NCI-H82 treated with DMSO at 0.1 percent for 48 hours (cell line): ENCODE measurements around the gene ROS1.

Experiments
- DNase-seq: peaks from one replicate; lab custom pipeline; 2025; ENCODE audit not compliant: unreplicated experiment; lab: John Stamatoyannopoulos, UW

The ROS1 gene

GRCh38 chr6:117441824-117442264 lies 16.1 kb upstream of the ROS1 start:
- DNase-seq, result no peak

DNA sequence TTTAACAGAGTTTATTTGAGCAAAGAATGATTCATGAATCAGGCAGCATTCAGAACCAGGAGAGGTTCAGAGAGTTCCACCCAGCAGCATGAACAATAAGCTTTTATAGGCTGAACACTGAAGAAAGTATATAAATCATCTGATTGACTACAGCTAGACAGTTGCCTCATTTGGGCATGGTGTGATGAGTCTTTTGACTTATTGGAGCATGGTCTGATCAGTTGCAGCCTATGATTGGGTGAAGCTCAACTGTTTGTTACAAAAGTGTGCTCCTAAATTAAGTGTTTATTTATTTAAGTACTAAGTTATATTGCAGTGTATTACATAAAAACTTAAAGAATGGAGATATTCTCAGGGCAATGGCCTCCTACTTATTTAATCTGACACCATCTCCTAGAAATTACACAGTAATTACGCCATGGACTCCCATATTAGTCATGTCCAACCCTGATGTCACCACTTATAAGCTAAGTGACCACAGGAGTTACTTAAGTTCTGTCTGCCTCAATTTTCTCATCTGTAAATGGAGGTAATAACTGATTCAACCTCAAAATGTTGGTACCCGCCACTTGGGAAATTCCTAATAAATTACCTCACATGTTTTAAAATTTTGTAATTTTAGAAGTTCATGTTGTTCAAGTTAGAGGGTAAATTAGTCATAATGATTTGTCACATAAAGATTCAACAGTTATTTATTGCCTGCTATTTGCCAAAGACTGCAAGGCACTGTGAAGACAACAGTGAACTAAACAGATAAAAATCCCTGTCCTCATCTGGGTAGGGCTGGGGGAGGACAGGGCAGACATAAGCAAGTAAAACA lies 15.2 kb upstream of the ROS1 start:
- DNase-seq, result no peak

DNA sequence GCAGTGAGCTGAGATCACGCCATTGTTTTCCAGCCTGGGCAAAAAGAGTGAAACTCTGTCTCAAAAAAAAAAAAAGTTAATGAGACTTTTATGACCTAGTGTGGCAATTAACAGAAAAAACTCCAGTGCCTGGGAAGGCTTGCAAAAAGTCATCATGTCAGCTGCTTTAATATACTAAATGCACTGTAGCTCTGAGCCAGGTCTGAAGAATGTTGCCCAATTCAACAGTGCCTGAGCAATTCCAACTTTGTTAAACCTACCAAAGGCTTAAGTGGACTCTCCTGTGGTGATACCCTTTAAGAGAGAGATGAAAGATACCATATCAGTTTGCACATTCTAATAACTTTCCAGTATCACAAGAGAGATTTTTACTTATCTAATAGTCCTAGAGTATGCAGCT lies 6.5 kb upstream of the ROS1 start:
- no peak for DNase-seq

DNA sequence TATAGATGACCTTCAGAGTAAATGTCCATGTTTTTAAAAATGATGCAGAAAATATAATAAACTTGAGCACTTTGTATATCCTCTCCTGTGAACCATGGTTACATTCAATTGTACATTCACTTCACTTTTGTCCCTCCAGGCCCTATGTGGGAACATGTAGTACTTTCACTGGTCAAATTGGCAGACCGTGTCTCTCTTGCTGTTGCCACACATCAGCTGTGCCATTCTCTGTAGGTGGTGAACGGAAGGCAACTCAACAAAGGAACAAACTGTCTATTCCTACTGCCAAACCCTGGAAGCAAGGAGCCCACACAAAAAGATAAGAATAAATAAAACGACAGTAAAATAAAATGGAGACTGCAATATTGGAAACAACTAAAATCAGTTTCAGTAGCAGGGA lies 2.0 kb downstream of the ROS1 start:
- DNase-seq, result no peak

DNA sequence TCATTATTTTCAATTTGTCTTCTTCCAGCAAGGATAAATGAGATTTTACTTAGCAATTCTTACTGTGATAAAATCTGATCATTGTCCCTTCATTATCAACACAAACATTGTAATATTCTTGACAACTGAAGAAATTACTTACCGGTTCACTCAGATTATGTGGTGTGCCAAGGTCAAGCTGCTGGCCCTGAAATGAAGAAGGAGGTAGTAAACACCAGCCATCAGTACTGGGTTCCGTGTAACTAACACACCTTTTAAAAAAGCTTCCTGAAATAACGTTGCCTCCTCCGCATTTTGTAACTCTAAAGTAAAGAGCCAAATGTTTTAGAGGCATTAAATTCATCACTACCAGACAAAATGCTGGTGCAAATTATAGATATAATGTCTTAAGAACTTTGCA lies 7.4 kb downstream of the ROS1 start:
- no peak for DNase-seq

GRCh38 chr6:117417851-117418250 lies 7.9 kb downstream of the ROS1 start:
- no peak for DNase-seq

GRCh38 chr6:117414770-117415169 lies 11.0 kb downstream of the ROS1 start:
- DNase-seq, result no peak

- DNase-seq, result no peak
Measured at GRCh38 chr6:117411474-117411873, 14.3 kb downstream of the ROS1 start.

DNA sequence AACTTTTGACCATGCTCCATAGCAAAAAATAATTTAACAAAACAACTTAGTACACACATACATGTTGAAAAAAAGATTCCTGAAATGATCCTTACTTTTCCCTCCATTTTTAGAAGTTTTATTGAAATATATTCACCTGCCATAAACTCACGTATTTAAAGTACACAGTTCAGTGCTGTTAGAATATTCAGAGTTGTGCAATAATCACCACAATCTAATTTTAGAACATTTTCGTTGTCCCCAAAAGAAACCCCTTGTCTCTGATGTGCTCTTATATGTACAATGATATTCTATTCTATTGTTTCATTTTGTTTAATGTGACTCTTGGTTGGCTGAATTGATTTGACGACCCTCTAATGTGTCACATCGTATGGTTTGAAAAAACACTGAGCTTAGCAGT lies 15.9 kb downstream of the ROS1 start:
- DNase-seq, result no peak

GRCh38 chr6:117409420-117409819 lies 16.3 kb downstream of the ROS1 start:
- DNase-seq, result no peak

DNA sequence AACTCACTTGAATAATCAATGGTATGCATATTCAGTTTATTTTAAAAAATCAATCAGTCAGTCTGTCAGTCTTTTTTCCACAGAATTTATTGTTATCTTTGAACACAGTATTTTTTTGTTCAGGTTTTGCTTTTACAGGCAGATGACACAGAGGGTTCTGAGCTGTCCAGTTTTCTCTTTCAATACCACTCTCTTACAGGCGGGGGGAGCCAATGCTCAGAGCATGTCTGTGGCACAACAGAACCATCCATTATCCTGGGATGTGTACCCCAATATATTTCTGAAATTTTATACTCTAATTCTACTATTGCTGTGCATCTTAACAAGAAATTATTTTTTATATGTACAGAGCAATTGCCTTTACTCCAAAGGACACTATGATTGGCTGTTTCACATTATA lies 21.2 kb downstream of the ROS1 start:
- no peak for DNase-seq

DNA sequence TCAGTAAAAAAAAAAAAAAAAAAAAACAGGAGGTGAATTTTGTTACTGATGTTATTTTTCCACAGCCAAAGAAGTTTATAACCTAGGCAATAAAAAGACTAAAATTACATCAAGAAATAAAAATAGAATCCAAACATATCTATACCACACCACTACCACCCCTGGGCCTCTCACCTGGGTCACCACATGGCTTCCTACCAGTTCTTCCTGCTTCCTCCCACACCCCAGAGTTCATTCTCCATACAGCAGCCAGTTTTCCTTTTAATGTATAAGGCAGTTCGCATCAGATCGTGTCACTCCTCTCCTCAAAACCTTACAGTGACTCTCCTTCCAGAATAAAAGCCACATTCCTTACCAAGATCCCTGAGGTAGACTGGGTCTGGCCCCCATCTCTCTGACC lies 23.9 kb downstream of the ROS1 start:
- no peak for DNase-seq

- DNase-seq, result no peak
Measured at GRCh38 chr6:117399924-117400323, 25.8 kb downstream of the ROS1 start.

GRCh38 chr6:117399126-117399525 lies 26.6 kb downstream of the ROS1 start:
- no peak for DNase-seq

DNA sequence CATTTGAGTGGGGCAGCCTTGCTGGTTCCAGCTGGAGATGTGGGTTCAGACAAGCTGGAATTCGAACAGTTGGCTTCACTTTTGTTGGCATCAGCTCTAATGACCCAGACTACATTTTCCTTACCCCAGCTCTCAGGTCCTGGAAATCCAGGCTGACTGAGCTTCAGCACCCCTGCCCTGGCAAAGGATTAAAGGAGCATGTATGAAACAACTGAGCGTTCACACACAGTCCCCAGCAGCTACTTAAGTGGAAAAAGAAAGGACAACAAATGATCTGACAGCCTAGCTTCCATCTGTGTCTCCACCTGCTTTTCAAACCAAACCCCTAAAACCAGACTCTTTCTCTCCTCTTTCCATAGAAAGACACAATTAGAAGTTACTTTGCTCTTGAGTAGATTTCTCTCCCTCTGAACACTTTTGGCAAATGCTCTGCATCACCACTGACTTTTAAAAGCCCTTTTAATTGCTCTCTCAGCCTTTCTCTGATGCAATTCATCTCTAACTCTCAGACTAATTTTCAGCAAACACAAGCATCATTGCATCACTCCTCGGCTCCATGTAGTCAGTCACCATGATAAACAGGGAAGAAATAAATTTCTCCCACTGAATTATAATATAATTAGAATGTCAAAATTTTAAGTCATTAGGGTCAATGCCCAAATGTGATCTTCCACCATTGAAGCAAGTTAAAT lies 28.1 kb downstream of the ROS1 start:
- DNase-seq, result no peak

GRCh38 chr6:117396228-117396627 lies 29.5 kb downstream of the ROS1 start:
- DNase-seq, result no peak

GRCh38 chr6:117395164-117395563 lies 30.6 kb downstream of the ROS1 start:
- no peak for DNase-seq

DNA sequence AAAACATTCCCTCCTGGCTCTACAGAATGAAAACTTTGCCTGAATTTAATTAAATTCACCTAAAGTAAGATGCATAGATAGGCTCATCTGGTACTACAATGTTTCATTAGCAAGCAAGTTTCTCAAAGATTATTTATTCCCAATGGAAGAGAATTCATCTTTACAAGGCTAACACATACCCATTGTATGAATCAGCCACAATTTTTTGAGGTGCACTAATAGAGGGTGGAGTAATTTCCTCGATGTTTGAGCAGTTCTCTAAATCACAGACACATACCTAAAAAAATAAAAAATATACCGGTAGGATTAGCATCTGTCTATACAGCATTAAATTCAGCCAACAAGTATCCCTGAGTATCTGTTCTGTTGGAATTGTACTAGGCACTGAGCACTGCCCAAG lies 32.7 kb downstream of the ROS1 start:
- DNase-seq, result no peak

DNA sequence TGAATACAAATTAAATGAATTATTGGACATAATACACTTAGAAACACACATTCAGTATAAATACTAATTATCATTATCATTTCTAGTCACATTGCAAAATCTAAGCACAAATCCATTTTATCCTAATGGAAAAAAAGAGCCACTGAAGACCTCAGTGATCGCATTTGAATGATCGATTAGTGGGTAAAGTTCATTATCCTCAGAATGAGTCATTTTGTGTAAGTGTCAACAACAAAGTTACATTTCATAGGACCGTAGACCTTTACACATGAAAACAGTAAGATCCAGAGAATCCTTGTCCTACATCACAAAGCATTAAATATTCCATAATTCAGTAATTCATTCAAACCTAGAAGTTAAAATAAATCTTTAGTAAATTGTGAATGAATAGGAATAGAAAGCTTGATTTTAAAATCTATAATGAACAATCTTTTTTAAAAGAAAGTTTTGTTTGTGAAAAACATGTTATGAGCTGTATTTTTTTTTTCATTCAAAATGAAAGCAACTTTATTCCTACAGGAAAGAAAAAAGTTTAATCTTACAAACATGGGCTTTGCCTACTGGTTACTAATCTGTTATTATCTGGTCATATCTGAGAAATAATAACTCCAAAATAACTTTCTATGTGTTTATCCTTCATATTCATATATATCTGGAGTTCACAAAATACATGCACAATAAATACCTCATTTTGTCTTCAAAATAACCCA lies 33.7 kb downstream of the ROS1 start:
- no peak for DNase-seq

DNA sequence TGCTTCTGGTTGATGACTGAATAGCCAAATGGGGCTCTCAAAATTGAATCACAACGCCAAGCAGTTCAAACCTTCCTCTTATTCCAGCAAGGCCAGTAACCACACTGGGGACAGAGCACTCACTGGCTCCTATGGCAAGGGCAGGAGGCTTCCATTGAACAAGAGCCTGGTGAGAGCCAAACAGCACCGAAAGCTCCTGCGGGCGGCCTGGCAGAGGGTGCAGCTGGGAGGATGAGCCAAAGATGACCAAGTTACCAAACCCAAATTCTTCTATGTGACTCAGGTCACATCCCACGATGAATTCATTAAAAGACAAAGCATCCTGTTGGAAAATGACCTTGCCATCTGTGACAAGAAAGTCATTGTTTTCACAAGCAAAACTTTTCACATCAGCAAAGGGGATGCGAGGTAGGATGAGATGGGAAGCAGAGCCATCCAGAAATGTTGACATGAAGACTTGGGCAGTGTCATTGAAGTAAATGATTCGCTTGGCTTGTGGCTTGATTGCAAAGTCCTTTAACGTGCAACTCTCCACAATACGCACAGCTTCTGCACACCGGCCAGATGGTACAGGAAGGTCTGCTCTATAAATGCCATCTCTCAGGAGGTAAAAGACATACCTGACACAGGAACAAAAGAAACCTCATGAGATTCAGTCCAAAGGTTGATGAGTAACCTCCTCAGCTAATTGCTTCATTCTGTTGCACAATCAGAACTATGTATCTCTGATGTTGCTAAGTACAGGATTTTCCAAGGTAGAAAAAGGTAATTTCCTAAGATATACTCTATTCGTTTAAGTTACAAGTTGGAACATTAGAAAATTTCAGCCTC lies 36.3 kb downstream of the ROS1 start:
- DNase-seq, result no peak

DNA sequence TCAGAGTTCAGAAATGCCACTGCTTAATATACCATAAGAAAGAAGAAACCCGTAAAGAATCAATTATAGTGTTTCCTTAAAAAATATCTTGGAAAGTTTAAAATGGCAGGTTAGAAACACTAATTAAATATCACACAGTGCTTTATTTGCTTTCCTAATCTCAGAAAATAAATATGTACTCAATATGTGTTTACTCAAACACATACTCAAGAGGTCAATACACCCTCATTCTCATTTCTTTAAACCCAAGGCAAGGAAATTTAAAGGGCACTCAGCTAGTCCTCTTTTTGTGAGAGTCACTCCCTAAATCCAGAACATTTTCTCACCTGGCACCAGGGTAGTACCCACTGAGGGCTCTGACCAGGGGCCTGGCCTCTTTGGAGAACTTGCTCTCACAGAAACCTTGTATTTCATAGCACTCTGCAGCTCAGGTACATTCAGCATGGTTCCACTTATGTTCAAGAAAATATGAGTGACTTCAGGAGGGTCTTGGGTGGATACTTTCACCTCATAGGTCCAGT lies 38.2 kb downstream of the ROS1 start:
- DNase-seq, result no peak
